HepG2 (cell line): Measurements from ENCODE around the gene SRRM3. TPM values are rescaled to one million over a fixed set of nuclear protein-coding genes. Genes with fewer than 3 reads are reported as not detected.
A peak's percentile ranks its signal among the peaks of the same experiment; 100 is the strongest.

Experiments
- BRCA1 ChIP-seq: sonication (generic); formaldehyde crosslinking; IDR thresholded peaks from 2 replicates; pipeline ENCODE4 v1.4.0; 2020; ENCODE audit warnings: missing genetic modification reagents
- DPF2 ChIP-seq: sonication (generic); formaldehyde crosslinking; IDR thresholded peaks from 2 replicates; pipeline ENCODE4 v1.4.0; 2020; ENCODE audit warnings: mild to moderate bottlenecking, low read depth, missing genetic modification reagents, borderline replicate concordance
- HDAC2 ChIP-seq: sonication (generic); formaldehyde crosslinking; IDR thresholded peaks from 2 replicates; pipeline ENCODE4 v1.4.0; 2020; ENCODE audit warnings: missing genetic modification reagents
- IKZF5 ChIP-seq: IDR thresholded peaks from 2 replicates; pipeline ENCODE4 v1.6.1; 2018; ENCODE audit warnings: missing genetic modification reagents, mild to moderate bottlenecking, missing compliant biosample characterization
- MBNL3 ChIP-seq: fragments of 250-450 bp; sonication (Bioruptor Pico); conservative IDR thresholded peaks from 2 replicates; pipeline ENCODE4 v1.8.0; 2022; ENCODE audit warnings: mild to moderate bottlenecking, inconsistent platforms
- MTA1 ChIP-seq: sonication (generic); formaldehyde crosslinking; IDR thresholded peaks from 2 replicates; pipeline ENCODE4 v1.4.0; 2020; ENCODE audit warnings: missing genetic modification reagents, mild to moderate bottlenecking, borderline replicate concordance
- NFKBIZ ChIP-seq: IDR thresholded peaks from 2 replicates; pipeline ENCODE4 v1.6.1; 2018; ENCODE audit warnings: missing genetic modification reagents, missing compliant biosample characterization
- NFRKB ChIP-seq: fragments of 450-650 bp; IDR thresholded peaks from 2 replicates; pipeline ENCODE4 v1.6.1; 2017
- PAWR ChIP-seq: sonication (generic); formaldehyde crosslinking; IDR thresholded peaks from 2 replicates; pipeline ENCODE4 v1.4.0; 2020; ENCODE audit warnings: missing genetic modification reagents, mild to moderate bottlenecking, borderline replicate concordance
- SAP130 ChIP-seq: IDR thresholded peaks from 2 replicates; pipeline ENCODE4 v1.6.1; 2016; ENCODE audit warnings: low read depth
- TCF7 ChIP-seq: sonication (generic); IDR thresholded peaks from 2 replicates; pipeline ENCODE4 v1.6.1; 2016; ENCODE audit warnings: antibody characterized with exemption, low read depth
- TFE3 ChIP-seq: IDR thresholded peaks from 2 replicates; pipeline ENCODE4 v1.6.1; 2016
- ZBTB46 ChIP-seq: sonication (generic); formaldehyde crosslinking; IDR thresholded peaks from 2 replicates; pipeline ENCODE4 v1.4.0; 2020; ENCODE audit warnings: mild to moderate bottlenecking, missing genetic modification reagents, borderline replicate concordance
- ZNF496 ChIP-seq: sonication (generic); formaldehyde crosslinking; IDR thresholded peaks from 2 replicates; pipeline ENCODE4 v1.8.1; 2023; ENCODE audit warnings: mild to moderate bottlenecking, moderate library complexity, missing genetic modification reagents; ENCODE audit not compliant: insufficient replicate concordance
- ZNF503 ChIP-seq: sonication (generic); formaldehyde crosslinking; IDR thresholded peaks from 2 replicates; pipeline ENCODE4 v1.4.0; 2020; ENCODE audit warnings: missing genetic modification reagents
- ZNF572 ChIP-seq: sonication (generic); formaldehyde crosslinking; IDR thresholded peaks from 2 replicates; pipeline ENCODE4 v1.5.1; 2020; ENCODE audit warnings: mild to moderate bottlenecking, missing genetic modification reagents
- polyA plus RNA-seq, 8 experiments: library from polyadenylated mRNA; depleted of rRNA in 3 of 8; stranded (reverse) in 7 of 8; unstranded in 1 of 8; fragments of >200 nt; fragmentation: Illumina TruSeq in 4 of 8; extraction: Trizol in 4 of 8; gene quantifications; 2 replicates each; pipeline versions ENCODE4 v1.2.1 to v1.2.3, GENCODE V29; 2011 to 2016; ENCODE audit warnings: low read depth in 4 of 8, missing spikeins in 1 of 8, mixed read lengths in 1 of 8; ENCODE audit not compliant: insufficient read depth in 1 of 8
- total RNA-seq, 5 experiments: library from RNA; depleted of rRNA; stranded (reverse); fragments of >200 nt; fragmentation: Illumina TruSeq; extraction: Trizol; gene quantifications; 2 replicates each; pipeline ENCODE4 v1.2.3, GENCODE V29; 2016; ENCODE audit warnings: low read depth in 1 of 5
- TF ChIP-seq, protein P1 (sequence below): sonication (generic); formaldehyde crosslinking; IDR thresholded peaks from 2 replicates; pipeline ENCODE4 v1.4.0; 2020; ENCODE audit warnings: mild to moderate bottlenecking, missing genetic modification reagents
- TF ChIP-seq, protein P2 (sequence below): sonication (generic); formaldehyde crosslinking; IDR thresholded peaks from 2 replicates; pipeline ENCODE4 v1.5.0; 2020; ENCODE audit warnings: mild to moderate bottlenecking, missing genetic modification reagents

SRRM3 gene
- total and polyA plus RNA-seq, 2 of the 13 experiments (the other 11 are each of a cell fraction or from before 2014, with no cell fraction given): 0.13 to 0.54 TPM

DNA sequence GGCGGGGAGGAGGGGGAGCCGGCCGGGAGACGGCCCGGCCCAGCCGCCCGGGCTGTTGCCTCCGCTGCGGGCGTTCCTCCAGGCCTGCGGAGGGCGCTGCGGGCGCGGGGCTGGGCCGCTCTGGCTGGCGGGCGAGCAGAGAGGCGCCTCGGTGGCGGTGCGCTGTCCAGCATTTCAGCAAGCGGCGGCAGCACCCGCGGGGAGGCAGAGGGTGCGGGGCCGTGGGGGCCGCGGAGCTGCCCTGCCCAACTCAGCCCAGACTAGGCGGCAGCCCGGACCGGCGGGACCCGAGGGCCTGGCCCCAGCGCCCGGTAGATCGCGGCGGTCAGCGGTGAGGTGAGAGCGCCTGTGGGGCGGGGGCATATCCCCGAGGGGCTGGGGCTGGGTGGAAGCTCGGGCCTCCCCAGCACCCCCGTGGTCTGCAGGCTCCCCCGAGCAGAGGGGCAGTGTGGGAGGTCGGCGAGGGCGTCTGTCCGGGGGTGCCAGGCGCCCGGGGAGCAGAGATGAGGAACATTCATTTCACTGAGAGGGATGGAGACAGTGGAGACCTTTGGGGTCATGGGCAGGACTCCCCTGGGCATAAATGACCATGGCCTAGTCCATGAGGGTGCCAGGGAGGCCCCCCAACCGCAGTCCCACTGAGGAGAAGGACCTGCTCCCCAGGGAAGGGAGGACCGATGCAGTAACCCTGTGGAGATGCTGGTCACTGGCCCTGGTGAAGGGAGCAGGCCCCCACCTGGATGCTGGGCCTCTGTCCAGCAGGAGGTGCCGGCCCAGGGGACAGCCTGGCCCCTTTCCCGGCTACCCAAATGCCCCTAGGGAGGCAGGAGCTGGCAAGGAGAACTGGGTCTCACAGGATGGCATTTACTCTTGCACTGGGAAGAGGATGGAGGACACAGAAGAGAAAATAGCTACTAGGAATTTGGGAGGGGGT lies at the start of gene SRRM3 (continued):
- TF ChIP-seq IKZF5 (CRISPR knock-in tag): peak; percentile 87
- peak; percentile 96 for TF ChIP-seq SAP130 (CRISPR knock-in tag)
- TF ChIP-seq HDAC2 (CRISPR knock-in tag): peak; percentile 89
- TF ChIP-seq ZNF572 (CRISPR knock-in tag): no peak
- TF ChIP-seq ZNF503 (CRISPR knock-in tag): peak; percentile 91
- peak; percentile 99 for TF ChIP-seq BRCA1 (CRISPR knock-in tag)
- TF ChIP-seq, protein P1, sequence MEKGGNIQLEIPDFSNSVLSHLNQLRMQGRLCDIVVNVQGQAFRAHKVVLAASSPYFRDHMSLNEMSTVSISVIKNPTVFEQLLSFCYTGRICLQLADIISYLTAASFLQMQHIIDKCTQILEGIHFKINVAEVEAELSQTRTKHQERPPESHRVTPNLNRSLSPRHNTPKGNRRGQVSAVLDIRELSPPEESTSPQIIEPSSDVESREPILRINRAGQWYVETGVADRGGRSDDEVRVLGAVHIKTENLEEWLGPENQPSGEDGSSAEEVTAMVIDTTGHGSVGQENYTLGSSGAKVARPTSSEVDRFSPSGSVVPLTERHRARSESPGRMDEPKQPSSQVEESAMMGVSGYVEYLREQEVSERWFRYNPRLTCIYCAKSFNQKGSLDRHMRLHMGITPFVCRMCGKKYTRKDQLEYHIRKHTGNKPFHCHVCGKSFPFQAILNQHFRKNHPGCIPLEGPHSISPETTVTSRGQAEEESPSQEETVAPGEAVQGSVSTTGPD (CRISPR knock-in tag): no peak
- TF ChIP-seq NFKBIZ (CRISPR knock-in tag): peak; percentile 97
- TF ChIP-seq NFRKB: no peak
- TF ChIP-seq TCF7: no peak
- peak; percentile 88 for TF ChIP-seq TFE3 (CRISPR knock-in tag)
- TF ChIP-seq ZNF496 (CRISPR knock-in tag): peak; percentile 46
- 0 out of 2 replicates have a peak, but pooled peaks have one; percentile 42 for TF ChIP-seq MTA1 (CRISPR knock-in tag)
- 0 out of 2 replicates have a peak, but pooled peaks have one; percentile 61 for TF ChIP-seq MBNL3 (CRISPR knock-in tag)
- TF ChIP-seq PAWR (CRISPR knock-in tag): no peak
- TF ChIP-seq, protein P2, sequence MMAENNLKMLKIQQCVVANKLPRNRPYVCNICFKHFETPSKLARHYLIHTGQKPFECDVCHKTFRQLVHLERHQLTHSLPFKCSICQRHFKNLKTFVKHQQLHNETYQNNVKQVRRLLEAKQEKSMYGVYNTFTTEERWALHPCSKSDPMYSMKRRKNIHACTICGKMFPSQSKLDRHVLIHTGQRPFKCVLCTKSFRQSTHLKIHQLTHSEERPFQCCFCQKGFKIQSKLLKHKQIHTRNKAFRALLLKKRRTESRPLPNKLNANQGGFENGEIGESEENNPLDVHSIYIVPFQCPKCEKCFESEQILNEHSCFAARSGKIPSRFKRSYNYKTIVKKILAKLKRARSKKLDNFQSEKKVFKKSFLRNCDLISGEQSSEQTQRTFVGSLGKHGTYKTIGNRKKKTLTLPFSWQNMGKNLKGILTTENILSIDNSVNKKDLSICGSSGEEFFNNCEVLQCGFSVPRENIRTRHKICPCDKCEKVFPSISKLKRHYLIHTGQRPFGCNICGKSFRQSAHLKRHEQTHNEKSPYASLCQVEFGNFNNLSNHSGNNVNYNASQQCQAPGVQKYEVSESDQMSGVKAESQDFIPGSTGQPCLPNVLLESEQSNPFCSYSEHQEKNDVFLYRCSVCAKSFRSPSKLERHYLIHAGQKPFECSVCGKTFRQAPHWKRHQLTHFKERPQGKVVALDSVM: peak; percentile 70
- TF ChIP-seq ZBTB46 (CRISPR knock-in tag): no peak
- no peak for TF ChIP-seq DPF2
